ENCODE results near the gene TRDN.

DNA sequence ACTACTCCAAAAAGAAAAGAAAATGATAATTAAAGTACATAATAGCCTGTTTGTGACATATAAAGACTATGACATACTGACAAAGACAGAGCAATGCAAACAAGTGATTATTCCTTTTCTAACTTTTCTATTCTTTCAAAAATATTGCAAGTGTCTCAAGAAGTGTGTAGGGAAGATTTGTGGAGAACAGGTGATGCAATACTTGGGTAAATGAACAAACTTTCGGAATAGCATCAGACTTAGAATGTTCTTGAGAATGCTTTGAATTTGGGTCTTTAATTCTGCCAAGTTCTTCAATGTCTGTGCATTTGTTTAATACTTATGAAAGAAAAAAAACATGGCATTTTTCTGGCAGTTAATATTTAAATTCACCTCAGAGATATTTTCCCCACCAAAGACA is 40.0 kb upstream of the TRDN start:
- TF ChIP-seq, protein P1, sequence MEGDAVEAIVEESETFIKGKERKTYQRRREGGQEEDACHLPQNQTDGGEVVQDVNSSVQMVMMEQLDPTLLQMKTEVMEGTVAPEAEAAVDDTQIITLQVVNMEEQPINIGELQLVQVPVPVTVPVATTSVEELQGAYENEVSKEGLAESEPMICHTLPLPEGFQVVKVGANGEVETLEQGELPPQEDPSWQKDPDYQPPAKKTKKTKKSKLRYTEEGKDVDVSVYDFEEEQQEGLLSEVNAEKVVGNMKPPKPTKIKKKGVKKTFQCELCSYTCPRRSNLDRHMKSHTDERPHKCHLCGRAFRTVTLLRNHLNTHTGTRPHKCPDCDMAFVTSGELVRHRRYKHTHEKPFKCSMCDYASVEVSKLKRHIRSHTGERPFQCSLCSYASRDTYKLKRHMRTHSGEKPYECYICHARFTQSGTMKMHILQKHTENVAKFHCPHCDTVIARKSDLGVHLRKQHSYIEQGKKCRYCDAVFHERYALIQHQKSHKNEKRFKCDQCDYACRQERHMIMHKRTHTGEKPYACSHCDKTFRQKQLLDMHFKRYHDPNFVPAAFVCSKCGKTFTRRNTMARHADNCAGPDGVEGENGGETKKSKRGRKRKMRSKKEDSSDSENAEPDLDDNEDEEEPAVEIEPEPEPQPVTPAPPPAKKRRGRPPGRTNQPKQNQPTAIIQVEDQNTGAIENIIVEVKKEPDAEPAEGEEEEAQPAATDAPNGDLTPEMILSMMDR (IDR thresholded peaks at IDR 0.05; ENCODE audit: poor library complexity, severe bottlenecking), result no peak
- TF ChIP-seq EP300 (conservative IDR thresholded peaks at IDR 0.05; ENCODE audit: poor library complexity, severe bottlenecking) (no peak), RAD21 (conservative IDR thresholded peaks at IDR 0.05) (no peak)
- TF ChIP-seq, protein P2, sequence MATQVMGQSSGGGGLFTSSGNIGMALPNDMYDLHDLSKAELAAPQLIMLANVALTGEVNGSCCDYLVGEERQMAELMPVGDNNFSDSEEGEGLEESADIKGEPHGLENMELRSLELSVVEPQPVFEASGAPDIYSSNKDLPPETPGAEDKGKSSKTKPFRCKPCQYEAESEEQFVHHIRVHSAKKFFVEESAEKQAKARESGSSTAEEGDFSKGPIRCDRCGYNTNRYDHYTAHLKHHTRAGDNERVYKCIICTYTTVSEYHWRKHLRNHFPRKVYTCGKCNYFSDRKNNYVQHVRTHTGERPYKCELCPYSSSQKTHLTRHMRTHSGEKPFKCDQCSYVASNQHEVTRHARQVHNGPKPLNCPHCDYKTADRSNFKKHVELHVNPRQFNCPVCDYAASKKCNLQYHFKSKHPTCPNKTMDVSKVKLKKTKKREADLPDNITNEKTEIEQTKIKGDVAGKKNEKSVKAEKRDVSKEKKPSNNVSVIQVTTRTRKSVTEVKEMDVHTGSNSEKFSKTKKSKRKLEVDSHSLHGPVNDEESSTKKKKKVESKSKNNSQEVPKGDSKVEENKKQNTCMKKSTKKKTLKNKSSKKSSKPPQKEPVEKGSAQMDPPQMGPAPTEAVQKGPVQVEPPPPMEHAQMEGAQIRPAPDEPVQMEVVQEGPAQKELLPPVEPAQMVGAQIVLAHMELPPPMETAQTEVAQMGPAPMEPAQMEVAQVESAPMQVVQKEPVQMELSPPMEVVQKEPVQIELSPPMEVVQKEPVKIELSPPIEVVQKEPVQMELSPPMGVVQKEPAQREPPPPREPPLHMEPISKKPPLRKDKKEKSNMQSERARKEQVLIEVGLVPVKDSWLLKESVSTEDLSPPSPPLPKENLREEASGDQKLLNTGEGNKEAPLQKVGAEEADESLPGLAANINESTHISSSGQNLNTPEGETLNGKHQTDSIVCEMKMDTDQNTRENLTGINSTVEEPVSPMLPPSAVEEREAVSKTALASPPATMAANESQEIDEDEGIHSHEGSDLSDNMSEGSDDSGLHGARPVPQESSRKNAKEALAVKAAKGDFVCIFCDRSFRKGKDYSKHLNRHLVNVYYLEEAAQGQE (IDR thresholded peaks at IDR 0.05; ENCODE audit: borderline replicate concordance), result no peak
